HG03066 (cell line): ENCODE measurements around the gene ARHGAP23.

Experiments
- ATAC-seq: cut with Tn5 transposase; IDR thresholded peaks from one replicate; pipeline ENCODE4 v1.9.1; 2021; ENCODE audit warnings: low read depth; ENCODE audit not compliant: unreplicated experiment

Gene ARHGAP23

GRCh38 chr17:38542286-38542685, 114.0 kb downstream of the ARHGAP23 start:
- ATAC-seq, result no peak

- ATAC-seq, result no peak
Observed at GRCh38 chr17:38543403-38544174, 115.3 kb downstream of the ARHGAP23 start.

GRCh38 chr17:38544175-38544838, 116.0 kb downstream of the ARHGAP23 start:
- ATAC-seq, result no peak

GRCh38 chr17:38544839-38545209, 116.6 kb downstream of the ARHGAP23 start:
- ATAC-seq, result no peak

GRCh38 chr17:38545531-38546225, 117.4 kb downstream of the ARHGAP23 start:
- ATAC-seq, result no peak

GRCh38 chr17:38546396-38546795, 118.1 kb downstream of the ARHGAP23 start:
- ATAC-seq, result no peak

- ATAC-seq, result no peak
Observed at GRCh38 chr17:38547444-38547843, 119.2 kb downstream of the ARHGAP23 start.

- no peak for ATAC-seq
Observed at GRCh38 chr17:38549285-38549684, 121.0 kb downstream of the ARHGAP23 start.

GRCh38 chr17:38550661-38551060, 122.4 kb downstream of the ARHGAP23 start:
- no peak for ATAC-seq

GRCh38 chr17:38551121-38551520, 122.9 kb downstream of the ARHGAP23 start:
- no peak for ATAC-seq

- ATAC-seq, result no peak
Observed at GRCh38 chr17:38552343-38552742, 124.1 kb downstream of the ARHGAP23 start.

GRCh38 chr17:38554430-38555350, 126.4 kb downstream of the ARHGAP23 start:
- ATAC-seq, result no peak

GRCh38 chr17:38556239-38556638, 128.0 kb downstream of the ARHGAP23 start:
- ATAC-seq, result no peak

GRCh38 chr17:38557396-38557795, 129.1 kb downstream of the ARHGAP23 start:
- no peak for ATAC-seq

GRCh38 chr17:38557836-38558727, 129.8 kb downstream of the ARHGAP23 start:
- no peak for ATAC-seq

- ATAC-seq, result no peak
Observed at GRCh38 chr17:38558728-38559050, 130.4 kb downstream of the ARHGAP23 start.

GRCh38 chr17:38559051-38559879, 131.0 kb downstream of the ARHGAP23 start:
- ATAC-seq, result no peak

GRCh38 chr17:38559880-38560230, 131.6 kb downstream of the ARHGAP23 start:
- no peak for ATAC-seq
